ENCODE data around the gene SNCAIP.

SNCAIP gene

DNA sequence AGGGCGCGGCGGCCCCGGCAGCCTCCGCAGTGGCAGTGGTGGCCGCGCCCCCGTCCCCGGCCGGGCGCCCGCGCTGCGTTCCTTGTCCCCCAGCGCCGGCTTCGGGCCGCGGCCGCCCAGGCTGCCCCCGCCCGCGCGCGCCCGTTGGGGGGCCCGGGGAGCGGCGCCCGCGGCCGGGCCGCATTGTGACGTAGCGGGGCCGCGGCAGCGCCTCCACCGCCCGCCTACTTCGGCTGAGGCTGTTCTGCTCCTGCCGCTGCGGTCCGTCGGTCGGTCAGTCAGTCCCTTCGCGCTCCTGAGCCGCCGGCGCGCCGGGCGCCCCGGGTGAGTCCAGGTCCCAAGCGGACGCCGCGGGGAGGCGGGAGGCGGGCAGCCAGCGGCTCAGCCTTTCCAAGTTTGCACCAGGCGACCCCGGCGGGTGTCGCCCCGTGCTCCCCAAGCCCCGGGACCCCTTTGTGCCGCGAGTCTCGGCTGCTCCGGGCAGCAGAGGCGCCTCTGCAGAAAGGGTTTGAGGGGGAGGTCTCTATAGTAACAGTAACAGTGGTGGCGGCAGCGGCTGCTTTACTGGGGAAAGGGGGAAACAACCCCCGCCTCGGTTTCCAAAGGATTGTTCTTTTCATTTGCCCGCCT is at the start of gene SNCAIP:
Gene SNCAIP (plus strand): TSS at position 277 of the 630 bp plus-strand sequence. CDS start 78,898 bp downstream, outside the sequence.
- DNase-seq (ENCODE audit: low read depth): peak; percentile 47

DNA sequence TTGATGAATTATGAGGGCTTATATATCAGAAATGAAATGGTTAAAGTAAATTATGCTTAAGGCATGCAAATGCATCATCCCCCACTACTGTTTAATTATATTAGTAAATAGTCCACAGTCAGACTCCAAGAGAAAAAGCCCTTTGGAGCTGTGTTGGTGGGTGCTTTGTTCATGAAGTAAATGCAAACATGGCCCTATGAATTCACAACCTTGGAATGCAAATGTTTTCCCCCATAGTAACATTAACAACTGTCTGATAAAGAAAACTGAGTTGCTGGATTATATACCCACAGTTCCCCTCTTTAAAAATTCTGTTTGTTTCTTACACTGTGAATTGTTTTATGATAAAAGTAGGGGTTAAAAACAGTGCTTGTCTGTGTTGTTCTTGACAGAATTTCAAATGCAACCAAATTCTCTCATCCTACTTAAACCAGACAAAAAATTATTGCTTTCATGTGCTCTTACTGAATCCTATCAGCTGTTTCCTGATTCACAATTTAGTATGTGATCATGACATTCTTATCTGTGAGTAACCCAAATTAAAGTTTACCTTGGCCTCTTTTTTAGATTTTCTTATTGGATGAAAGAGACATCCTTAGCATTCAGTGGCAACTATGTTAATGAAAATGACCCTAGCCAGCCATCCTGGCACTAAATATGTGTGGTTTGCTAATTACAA is 48.5 kb upstream of the SNCAIP start:
- DNase-seq (ENCODE audit: low read depth): peak; percentile 71

GRCh38 chr5:122264610-122265009 is 47.4 kb upstream of the SNCAIP start:
- DNase-seq (ENCODE audit: low read depth): no peak

- DNase-seq (ENCODE audit: low read depth): no peak
Measured at GRCh38 chr5:122267185-122267584, 44.9 kb upstream of the SNCAIP start.

GRCh38 chr5:122273696-122274095 is 38.3 kb upstream of the SNCAIP start:
- no peak for DNase-seq (ENCODE audit: low read depth)

DNA sequence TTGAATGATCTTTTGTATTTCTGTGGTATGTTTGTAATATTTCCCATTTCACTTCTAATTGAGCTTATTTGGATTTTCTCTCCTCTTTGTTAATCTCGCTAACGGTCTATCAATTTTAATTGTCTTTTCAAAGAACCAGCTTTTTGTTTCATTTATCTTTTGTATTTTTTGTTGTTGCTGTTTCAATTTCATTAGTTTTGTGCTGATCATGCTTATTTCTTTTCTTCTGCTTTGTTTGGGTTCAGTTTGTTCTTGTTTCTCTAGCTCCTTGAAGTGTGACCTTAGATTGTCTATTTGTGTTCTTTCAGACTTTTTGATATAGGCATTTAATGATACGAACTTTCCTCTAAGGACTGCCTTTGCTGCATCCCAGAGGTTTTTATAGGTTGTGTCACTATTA is 28.4 kb upstream of the SNCAIP start:
- DNase-seq (ENCODE audit: low read depth): no peak

DNA sequence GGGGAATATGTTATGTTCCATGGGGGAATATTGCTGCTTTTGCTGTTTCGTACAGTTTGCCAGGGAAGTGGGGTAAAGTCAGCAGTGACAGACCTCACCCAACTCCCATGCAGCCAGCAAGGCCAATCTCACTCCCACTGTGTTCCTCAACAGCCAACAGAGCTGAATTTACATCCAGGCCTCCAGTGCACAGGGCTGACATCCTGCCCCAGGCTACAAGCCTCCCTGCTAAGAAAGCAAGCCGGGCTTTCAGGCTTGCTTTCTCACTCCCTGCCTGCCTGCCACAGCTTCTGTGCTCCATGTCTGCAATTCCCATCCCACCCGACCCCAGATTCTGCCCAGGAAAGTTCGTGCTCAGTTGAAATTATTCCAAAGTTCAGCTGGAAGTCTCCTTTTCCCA is 25.5 kb upstream of the SNCAIP start:
- no peak for DNase-seq (ENCODE audit: low read depth)

DNA sequence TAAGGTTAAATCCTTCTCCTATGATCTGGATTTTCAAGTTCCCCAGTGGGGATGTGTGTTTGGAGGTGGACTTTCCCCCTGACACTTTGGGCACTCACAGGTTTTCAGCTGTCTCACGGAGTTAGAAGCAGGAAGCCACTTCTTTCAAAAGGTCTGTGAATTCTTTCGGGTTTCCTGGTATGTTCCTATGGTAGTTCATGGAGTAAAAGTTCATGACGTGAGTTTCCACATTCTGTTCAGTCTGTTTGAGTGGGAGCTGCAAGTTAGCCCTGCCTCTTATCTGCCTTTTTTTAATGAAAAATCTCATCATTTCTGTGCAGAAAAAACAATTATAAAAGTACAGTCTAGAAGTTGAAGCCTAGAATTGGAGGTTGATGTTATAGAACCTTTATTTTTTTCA is 24.9 kb upstream of the SNCAIP start:
- DNase-seq (ENCODE audit: low read depth): no peak

DNA sequence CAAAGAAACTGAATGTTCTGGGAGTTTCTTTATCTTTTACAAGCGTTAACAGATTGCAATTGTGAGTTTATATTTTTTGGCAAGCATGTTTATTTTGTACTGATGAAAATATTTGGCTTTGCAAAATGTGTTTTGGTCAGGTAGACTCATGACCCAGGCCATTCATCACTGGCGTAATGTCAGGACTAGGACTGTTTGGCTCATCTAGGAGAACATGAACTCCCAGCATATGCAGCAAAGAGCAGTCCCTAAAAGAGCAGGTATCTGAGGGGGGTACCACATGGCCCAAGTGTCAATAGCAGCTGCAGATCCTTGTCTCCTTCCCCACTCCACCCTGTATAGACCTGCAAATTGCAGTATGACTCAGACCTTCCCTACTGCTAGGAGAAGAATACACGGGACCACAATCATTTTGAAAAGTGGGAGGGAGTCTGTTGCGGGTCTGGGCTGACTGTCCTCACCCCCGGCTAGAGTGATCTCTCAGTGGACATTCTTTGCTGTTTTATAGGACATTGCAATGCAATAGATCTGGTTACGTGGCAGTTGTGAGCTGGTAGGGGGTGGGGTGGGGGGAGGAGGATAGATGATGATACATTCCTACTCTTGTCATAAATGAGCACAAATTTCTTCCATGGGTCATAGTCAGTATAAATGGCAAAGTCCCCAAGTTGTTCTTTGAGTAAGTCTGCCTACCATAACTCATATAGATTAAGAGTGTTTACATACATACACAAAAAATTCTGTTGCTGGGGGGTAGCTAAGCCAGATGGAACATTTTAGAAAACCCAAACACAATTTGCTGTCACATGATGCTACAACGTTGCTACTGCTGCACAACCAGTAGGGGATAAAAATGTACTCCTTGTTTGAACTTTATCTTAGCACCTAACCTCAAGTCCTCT is 20.8 kb upstream of the SNCAIP start:
- DNase-seq (ENCODE audit: low read depth): no peak

DNA sequence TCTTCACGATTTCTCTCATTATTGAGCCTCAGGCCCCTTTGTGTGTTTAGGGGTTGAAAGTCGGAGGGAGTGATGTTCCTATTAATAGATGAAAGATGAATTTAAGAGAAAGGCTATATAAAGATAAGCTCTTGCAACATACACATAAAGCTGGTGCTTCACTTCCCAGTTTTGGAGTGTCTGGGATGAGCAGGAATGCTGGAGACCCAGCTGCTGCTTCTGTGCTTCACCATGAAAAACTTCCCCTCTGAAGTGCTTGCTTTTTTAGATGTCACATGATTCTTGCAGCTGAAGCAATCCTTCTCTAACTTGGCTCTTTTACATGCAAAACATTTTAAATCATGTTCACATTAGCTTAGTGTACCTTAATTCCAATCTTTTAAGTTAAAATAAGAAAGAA is 19.7 kb upstream of the SNCAIP start:
- no peak for DNase-seq (ENCODE audit: low read depth)

DNA sequence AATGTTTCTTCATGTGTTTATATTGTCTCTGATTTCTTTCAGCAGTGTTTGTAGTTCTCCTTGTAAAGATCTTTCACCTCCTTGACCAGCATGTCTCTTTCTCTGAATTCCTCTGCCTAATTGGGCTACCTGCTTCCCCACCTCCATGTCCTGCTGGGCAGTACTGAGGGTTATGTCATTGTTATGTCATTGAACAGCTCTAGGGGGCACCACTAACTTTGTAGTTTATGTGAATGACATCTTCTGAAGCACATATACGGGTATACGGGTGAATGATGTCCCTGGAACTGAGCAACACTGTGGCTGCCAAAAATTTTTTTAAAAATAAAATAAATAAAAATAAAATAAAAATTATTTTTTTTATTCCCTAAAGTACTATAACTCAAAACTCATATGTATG is 16.9 kb upstream of the SNCAIP start:
- no peak for DNase-seq (ENCODE audit: low read depth)

DNA sequence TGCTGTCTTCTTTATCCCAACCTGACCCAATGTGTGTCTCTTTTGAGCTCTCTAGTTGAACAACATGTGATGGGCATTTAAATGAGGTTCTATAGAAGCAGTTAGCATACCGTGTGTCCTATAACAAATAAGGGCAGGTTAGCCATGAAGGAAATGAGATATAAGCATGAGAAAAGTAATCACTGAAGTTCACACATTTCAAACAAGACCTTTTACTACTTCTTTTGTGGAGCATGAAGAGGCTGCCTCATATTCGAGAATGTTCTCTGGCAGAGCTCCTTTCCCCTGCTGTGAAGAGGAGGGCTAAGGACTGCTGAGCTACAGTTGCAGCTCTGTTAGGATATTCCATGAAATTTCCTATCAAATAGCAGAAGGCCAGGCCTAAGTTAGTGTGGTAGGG is 15.2 kb upstream of the SNCAIP start:
- DNase-seq (ENCODE audit: low read depth): no peak

GRCh38 chr5:122297587-122298298 is 14.3 kb upstream of the SNCAIP start:
- no peak for DNase-seq (ENCODE audit: low read depth)

DNA sequence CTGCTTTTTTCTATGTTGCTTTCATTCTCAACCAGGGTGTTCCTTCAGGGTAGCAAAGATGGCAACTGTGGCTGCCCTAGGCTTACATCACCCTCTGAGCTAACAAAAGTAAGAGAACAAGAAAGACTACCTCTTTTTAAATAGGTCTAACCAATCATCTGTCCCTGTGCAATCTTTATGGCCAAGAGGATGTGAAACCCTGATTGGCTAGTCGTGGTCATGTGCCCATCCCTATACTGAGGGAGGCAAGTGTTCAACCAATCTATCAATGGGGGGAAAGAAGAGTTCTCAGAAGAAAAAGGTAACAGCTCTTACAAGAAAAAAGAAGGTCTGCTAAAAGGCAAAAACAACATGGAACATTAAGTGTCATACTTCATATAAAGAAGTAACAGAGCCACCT is 11.7 kb upstream of the SNCAIP start:
- no peak for DNase-seq (ENCODE audit: low read depth)

DNA sequence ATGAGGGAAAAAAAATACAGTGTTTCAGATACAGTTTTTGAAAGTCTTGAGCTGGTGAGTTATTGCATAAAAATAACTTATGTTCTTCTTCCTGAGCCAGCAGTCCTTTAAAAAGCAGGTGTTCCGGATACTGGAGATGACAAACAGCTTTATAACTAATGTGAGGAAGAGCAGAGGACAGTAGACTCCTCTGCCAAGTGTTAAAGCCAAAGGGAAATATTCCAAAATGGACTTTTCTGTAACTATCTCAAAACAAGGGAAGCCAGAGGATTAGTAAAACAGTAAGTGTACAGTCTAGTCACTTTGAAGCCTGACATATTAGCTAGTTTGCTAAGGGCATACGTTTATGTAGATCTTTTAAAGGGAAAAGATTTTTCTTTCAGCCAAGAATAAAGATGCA is 11.0 kb upstream of the SNCAIP start:
- DNase-seq (ENCODE audit: low read depth): no peak

DNA sequence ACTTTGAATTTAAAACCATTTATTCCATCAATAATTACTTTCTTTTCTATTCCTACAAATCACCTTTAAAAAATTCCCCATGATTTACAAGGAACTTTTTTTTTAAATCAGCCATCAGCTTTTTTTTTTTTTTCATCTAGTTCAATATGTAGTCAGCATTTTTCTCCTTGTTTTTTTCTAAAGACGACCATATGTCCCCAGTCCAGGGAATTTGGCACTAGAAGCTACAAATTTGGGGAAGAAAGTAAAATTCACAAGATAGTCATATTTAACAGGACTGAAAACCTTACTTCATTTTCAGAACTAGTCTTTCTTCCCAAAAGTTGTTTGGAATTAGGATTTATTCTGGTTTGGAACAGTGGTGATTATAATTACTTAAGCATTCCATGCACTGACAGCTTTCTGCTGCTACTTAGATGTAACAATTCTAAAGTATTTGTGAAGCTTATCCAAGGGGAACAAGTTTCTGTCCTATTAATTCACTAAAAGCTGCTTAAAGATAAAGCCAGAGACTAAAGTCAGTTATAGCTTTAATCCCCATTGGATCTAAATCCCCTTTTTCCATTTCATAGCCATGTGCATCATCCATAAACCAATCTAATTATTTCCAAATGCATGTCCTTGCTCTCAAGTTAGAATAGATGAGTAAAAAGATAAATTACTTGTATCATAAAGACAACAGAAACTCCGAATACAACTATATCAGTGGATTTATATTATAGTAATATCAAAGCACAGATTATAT is 7.4 kb upstream of the SNCAIP start:
- DNase-seq (ENCODE audit: low read depth): no peak

GRCh38 chr5:122306461-122306860 is 5.6 kb upstream of the SNCAIP start:
- DNase-seq (ENCODE audit: low read depth): no peak

- DNase-seq (ENCODE audit: low read depth): no peak
Measured at GRCh38 chr5:122310889-122311288, 1.1 kb upstream of the SNCAIP start.

DNA sequence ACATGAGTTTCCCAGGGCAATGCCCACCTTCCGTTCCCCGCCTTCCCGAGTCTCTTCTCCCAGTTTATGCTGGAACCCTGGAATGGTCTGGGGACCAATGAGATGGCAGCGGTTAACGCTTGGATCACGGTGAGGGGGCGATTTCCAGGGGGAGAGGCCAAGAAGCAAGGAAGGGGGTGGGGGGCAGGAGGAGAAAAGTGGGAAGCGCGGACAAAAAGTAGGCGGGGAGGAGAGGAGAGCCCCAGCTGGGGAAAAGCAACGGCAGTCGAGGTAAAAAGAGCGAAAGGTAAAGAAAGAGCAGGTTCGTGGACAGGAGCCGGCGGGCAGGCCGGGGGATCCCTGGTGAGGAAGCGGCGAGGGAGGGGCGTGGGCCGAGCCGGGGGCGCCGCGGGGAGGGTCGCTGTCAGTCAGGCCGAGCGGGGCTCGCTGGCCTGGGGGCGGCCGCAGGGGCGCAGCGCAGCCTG is 508 bp upstream of the SNCAIP start:
- DNase-seq (ENCODE audit: low read depth): no peak

DNA sequence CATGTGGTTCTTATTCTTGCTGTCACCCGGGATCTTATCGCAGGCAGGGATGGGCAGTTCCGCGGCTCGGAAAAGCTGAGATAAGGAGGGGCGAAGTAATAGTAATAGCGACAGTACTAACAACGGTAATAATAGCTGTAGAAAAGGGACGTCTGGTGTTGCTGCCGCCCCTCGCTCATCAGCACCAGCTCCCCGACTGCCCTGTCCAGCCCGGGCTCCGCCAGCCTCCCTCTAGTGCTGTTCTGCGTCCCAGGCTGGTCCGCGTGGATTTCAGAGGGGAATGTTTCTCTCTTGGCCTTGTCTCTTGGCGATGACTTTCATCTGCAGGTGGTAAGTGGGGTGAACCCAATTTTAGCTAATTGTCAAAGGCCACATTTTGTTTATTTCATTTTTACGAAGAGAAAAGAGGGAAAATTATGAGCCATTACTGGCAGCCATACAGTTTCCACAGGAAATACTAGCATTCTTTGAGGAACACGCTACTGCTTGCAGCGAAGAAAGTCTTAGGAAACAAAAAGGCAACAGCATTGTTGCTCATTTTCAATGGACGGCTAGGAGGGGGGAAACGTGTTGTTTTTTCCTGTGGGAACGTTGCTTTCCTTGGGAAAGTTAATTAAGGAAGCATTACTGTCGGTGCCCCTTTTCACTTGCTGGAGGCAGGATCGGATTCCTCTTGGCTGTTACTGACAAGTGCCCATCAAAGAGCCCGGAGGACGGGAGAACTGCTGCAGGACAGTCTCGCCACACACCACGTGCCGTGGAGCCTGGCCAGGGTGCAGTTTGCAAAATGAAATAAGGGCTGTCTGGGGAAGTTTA is 762 bp downstream of the SNCAIP start:
- DNase-seq (ENCODE audit: low read depth): peak; percentile 58

DNA sequence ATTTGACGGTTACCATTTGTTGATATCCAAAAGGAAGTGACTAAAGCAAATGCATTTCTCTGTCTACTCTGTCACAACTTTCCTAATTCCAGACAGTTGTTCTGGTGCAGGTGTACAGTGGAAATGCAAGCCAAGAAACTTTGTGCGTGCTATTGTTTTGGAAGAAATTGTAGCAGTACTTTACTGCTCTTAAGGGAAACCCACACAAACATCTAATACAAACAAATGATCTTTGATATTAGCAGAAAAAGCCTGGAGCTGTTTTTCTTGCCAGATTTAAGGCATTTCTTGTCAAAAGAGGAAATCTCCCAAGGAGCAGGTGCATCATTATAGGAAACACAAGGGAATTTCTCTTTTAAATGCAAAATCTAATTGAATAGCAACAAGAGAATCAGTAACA is 2.0 kb downstream of the SNCAIP start:
- no peak for DNase-seq (ENCODE audit: low read depth)

Data from iris pigment epithelial cell (primary cell).